ENCODE measurements around the gene IFT25.

DNA sequence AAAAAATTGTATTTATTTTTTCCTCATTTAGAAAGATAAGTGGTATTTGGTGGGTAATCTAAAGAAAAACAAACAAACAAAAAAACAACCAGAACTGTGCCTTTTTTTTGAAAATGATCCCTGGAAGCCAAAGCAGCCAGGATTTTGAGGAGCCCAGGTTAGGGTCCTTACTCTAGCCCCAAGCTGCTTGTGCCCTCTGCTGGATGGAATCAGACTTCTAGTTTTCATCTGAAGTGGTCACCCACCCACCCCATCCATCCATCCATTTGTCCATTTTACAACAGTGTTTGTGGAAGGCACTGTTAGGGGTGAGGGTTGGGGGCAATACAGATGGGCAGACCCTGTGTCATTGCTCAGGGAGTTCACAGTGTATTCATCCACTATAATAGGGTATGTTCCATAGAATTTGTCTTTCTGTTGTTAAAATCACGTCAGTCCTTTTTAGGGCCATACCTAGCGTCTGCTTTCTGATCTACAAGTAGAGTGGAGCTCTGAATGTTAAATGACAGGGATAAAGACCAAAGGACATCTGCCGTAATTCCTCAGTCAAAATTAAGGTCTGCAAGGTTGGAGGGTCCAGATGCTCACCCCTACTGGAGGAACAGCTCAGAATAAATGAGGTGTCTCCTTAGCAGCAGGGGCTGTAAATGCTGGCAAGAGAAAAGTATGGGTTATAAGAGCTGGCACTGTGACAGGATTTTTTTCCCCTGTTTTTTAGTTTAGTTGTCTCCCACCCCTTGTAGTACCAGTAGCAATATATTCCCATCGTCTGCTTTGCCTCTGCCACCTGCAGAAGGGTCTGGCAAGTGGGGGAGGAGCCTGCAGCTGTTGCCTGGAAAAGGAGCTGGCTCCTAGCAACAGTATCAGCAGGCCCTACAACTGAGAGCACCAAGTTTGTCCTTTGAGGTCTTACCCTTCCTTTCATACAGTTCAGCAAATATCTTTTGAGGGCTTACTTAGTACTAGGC, 3.8 kb upstream of the IFT25 start:
- TF ChIP-seq TCF12 (IDR thresholded peaks at IDR 0.05; ENCODE audit: low read depth) (no peak), YY1 (IDR thresholded peaks at IDR 0.05; ENCODE audit: low read depth) (no peak)
